Aorta (tissue), 5 donors: ENCODE measurements around the gene SCP2. TPM values are rescaled to one million over a fixed set of nuclear protein-coding genes. Genes with fewer than 3 reads are reported as not detected.

Experiments
- ATAC-seq: fragments of 200-7000 bp; cut with Tn5 transposase; one replicate; pipeline ENCODE4 v1.9.1; 2022; ENCODE audit warnings: moderate library complexity; ENCODE audit not compliant: low FRiP score
- DNase-seq, 2 donors: peaks; one replicate each; pipeline ENCODE4 v3.0.0-alpha.2; 2020
- H3K27ac ChIP-seq, 2 donors: one replicate each; pipeline ENCODE4 v1.5.1; 2013; ENCODE audit warnings: low read length in 2 of 2, mild to moderate bottlenecking in 2 of 2, moderate library complexity in 2 of 2, control low read depth in 1 of 2, inconsistent platforms in 1 of 2, low read depth in 1 of 2
- H3K27me3 ChIP-seq, 2 donors: one replicate each; pipeline ENCODE4 v1.6.1; 2013; ENCODE audit warnings: control low read depth in 1 of 2, low read length in 1 of 2, mild to moderate bottlenecking in 1 of 2, moderate library complexity in 1 of 2; ENCODE audit not compliant: insufficient read depth in 2 of 2, control insufficient read depth in 1 of 2
- H3K36me3 ChIP-seq, 2 donors: one replicate each; pipeline ENCODE4 v1.6.1; 2013; ENCODE audit warnings: control low read depth in 1 of 2, low read length in 1 of 2, mild to moderate bottlenecking in 1 of 2; ENCODE audit not compliant: insufficient read depth in 2 of 2, control insufficient read depth in 1 of 2
- H3K4me1 ChIP-seq, 2 donors: one replicate each; pipeline ENCODE4 v1.6.1; 2013; ENCODE audit warnings: low read length in 2 of 2, control low read depth in 1 of 2, mild to moderate bottlenecking in 1 of 2, moderate library complexity in 1 of 2; ENCODE audit not compliant: insufficient read depth in 2 of 2, control insufficient read depth in 1 of 2
- H3K4me3 ChIP-seq, 2 donors: one replicate each; pipeline ENCODE4 v1.5.1; 2013; ENCODE audit warnings: low read length in 2 of 2, control low read depth in 1 of 2, mild to moderate bottlenecking in 1 of 2
- H3K9me3 ChIP-seq: one replicate; pipeline ENCODE4 v1.6.1; 2013; ENCODE audit warnings: mild to moderate bottlenecking, low read length; ENCODE audit not compliant: control insufficient read depth
- WGBS, 2 donors: extraction: QIAGEN DNeasy Blood & Tissue Kit; methylation state at CpG; one replicate each; pipeline ENCODE4 v1.1.7; 2013; 5-methylcytosine and 5-hydroxymethylcytosine counted together
- intact Hi-C, 2 donors: fragments of 100-400 bp; cut with DNase I; formaldehyde crosslinking; loops; one replicate each; pipeline versions ENCODE4 v1.14.2 to v1.15.0; 2022
- polyA plus RNA-seq, 2 donors: library from polyadenylated mRNA; stranded (reverse); fragments of 200-250 nt; gene quantifications; one replicate each; pipeline ENCODE4 v1.2.3, GENCODE V29; 2013
- total RNA-seq, 2 donors: library from RNA; stranded (reverse); fragmentation: NEBNext Ultra II Directional; extraction: Animal tissue kit (Norgen Biotek cat#: 25700); gene quantifications; one replicate each; pipeline ENCODE4 v1.2.1, GENCODE V29; 2021
- donor health status: healthy with polysubstance abuse.
- donor health status: Bipolar disorder and iron deficiency.
- donor health status: DM: no; HTN: no; CAD: no.
- donor health status: DM: no; HTN: no; CAD: no.
- donor health status: DM: yes; HTN: yes; CAD: no.

Gene SCP2
- total and polyA plus RNA-seq, 4 donors: 80.3 to 309 (median 120) TPM

- no peaks in the 10 kb centered on the region for H3K36me3 ChIP-seq
- intact Hi-C loops: no loop called here
- 93 to 95% methylated on average over 13 of the region's 13 CpGs for WGBS, 2 donors
- no peaks in the 10 kb centered on the region for H3K4me1 ChIP-seq
- H3K4me3 ChIP-seq: no peak overlapping the region
- no peak overlapping the region for H3K27ac ChIP-seq
- H3K27me3 ChIP-seq: no peaks in the 10 kb centered on the region
- no peak for DNase-seq
- ATAC-seq: no peak
- H3K9me3 ChIP-seq: no peaks in the 10 kb centered on the region
Observed at GRCh38 chr1:52904208-52904926, 22.7 kb upstream of the SCP2 start.

DNA sequence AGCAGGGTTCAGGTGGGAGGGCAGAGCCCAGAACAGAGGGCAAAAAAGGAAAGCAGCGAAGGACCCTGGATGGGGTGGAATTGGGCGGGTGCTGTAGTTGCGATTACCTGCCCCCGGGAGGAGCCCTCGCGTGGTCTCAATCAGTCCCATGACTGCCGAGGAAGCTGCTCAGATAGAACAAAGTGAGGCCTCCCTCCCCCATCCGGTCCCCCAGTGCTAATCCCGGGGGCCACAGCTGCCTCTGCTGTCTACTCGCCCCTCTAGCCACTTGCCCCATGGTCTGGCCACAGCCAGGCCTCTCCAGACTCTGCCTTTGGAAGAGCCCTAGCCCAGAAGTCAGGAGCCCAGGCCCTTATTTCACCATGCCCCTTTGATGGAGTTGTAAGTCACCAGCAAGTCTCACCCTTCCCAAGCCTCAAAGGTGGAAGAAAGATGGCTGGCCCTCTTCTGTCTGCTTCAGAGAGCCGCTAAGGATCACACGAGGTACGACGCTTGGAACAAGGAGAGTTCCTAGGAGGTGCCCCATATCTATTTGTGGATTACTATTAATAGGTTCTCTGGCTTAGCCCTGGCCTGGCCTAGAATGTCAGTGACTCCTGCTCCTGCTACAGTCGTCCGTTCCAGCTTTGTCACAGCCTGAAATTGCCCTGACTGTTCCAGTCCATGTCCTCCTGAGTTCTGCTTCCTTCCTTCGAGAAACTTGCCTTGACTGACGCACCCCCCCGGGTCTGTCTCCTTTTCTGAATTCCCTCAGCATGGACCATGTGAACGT lies 22.0 kb upstream of the SCP2 start:
- intact Hi-C loops: no loop called here
- WGBS, 2 donors: 47 to 48% methylated on average over 20 of the region's 20 CpGs
- H3K9me3 ChIP-seq: no peaks in the 10 kb centered on the region

GRCh38 chr1:52906135-52906603 lies 20.9 kb upstream of the SCP2 start:
- Histone ChIP-seq H3K4me1 (no peaks in the 10 kb centered on the region), H3K27ac (no peak overlapping the region), H3K4me3 (no peak overlapping the region), H3K27me3 (no peaks in the 10 kb centered on the region), H3K9me3 (no peaks in the 10 kb centered on the region), H3K36me3 (no peaks in the 10 kb centered on the region)
- 92 to 94% methylated on average over 6 of the region's 6 CpGs for WGBS, 2 donors
- DNase-seq (no peak), ATAC-seq (no peak)
- intact Hi-C loops: no loop called here

More for the DNA sequence above, 22.0 kb upstream of the SCP2 start:
- no peak for DNase-seq
- H3K4me3 ChIP-seq: no peak overlapping the region
- H3K4me1 ChIP-seq: no peaks in the 10 kb centered on the region
- H3K27ac ChIP-seq: peak overlapping the region in 1 of 2 donors; percentile 17
- H3K36me3 ChIP-seq: no peaks in the 10 kb centered on the region
- peak; percentile 47 for ATAC-seq
- no peaks in the 10 kb centered on the region for H3K27me3 ChIP-seq

DNA sequence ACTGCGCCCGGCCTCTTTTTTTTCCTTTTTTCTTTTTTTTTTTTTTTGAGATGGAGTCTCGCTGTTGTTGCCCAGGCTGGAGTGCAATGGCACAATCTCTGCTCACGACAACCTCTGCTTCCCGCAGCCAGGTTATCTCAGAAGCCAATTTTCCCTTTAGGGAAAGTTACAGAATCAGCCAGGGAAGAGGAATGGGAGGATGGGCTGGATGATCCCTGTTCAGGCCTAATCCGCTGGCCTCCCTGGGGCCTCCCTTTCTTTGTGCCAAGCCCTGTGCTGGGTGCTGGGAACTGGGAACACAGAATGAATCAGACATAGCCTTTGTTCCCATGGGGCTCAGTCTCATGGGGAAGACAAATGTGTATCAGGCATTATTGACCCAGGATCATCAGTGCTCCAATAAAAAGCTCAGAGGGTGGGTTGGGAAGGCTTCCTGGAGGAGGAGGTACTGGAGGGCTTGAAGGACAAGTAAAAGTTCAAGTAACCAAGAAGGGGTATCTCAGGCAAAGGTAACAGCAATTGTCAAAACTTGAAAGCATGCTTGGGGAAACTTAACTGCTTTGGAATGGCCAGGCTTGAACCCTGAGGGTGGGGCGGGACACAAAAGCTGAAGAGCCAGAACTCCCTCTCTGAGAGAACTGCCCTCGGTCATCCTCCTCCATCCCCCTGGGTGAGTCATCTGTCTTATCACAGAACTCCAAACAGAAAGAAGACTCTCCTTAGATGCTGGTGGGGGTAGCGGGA lies 19.8 kb upstream of the SCP2 start:
- no peaks in the 10 kb centered on the region for H3K36me3 ChIP-seq
- ATAC-seq (no peak), DNase-seq (no peak)
- intact Hi-C loops: no loop called here
- no peaks in the 10 kb centered on the region for H3K4me1 ChIP-seq
- no peaks in the 10 kb centered on the region for H3K9me3 ChIP-seq
- WGBS, 2 donors: 95 to 97% methylated on average over 7 to 9 of the region's 9 CpGs
- H3K4me3 ChIP-seq: no peak overlapping the region
- H3K27ac ChIP-seq: no peak overlapping the region
- H3K27me3 ChIP-seq: no peaks in the 10 kb centered on the region

DNA sequence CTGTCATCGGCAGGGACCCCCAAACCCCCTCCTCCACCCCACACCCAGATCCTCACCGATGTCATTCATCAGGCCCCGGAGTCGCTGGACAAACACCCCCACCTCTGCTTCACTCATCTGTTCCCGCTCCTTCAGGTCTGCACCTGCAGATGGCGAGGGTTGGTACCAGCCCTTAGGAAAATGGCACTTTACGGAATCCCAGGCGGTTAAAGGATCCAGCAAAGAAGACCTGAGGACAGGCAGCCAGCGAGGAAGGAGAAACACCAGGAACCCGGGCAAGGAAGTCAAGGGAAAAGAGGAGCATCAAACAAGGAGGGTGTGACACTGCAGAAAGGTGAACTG lies 19.3 kb upstream of the SCP2 start:
- no peaks in the 10 kb centered on the region for H3K36me3 ChIP-seq
- H3K4me1 ChIP-seq: no peaks in the 10 kb centered on the region
- no peak overlapping the region for H3K4me3 ChIP-seq
- DNase-seq (no peak), ATAC-seq (no peak)
- intact Hi-C loops: no loop called here
- no peaks in the 10 kb centered on the region for H3K9me3 ChIP-seq
- WGBS, 2 donors: 95 to 96% methylated on average over 10 of the region's 10 CpGs
- no peaks in the 10 kb centered on the region for H3K27me3 ChIP-seq
- H3K27ac ChIP-seq: no peak overlapping the region

DNA sequence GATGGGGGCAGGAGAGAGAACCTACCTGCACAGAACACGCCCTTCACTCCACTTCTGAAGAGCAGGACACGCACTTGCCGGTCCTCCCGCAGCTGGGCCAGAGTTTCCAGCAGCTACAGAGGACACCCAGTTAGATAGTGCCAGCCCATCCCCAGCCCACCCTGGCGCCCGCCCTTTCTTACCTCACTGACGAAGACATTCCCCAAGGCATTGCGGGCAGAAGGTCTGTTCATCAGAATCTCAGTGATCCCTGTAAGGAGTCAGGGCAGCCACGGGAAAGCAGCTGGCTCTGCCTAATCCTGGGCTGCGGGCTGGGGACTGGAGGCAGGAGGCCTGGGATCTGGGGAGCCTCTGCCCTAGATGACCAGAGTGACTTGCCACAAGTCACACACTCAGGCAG lies 15.5 kb upstream of the SCP2 start:
- Histone ChIP-seq H3K27me3 (no peaks in the 10 kb centered on the region), H3K4me3 (no peak overlapping the region), H3K36me3 (no peaks in the 10 kb centered on the region), H3K9me3 (no peaks in the 10 kb centered on the region), H3K4me1 (no peaks in the 10 kb centered on the region), H3K27ac (no peak overlapping the region)
- WGBS, 2 donors: 93 to 95% methylated on average over 10 of the region's 10 CpGs
- intact Hi-C loops: no loop called here
- no peak for ATAC-seq
- DNase-seq: no peak

DNA sequence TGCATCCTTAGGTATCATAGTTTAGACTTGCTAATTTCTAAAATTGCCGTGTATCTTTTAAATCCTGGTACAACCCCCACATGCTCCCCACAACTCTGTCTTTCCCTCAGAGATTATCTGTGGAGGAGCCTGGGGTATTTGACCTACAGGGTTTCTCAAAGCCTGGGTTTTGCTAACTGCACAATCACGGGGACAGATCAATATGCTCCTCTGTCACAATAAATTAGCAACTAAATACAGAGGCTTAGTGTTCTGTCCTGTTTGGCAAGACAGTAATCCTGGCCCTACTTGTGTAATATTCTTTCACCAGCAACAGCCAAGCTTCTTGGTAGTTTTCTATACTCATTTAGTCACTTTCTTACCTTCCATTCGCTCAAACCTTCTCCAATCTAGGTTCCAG lies 14.1 kb upstream of the SCP2 start:
- DNase-seq: no peak
- whole genome bisulfite sequencing, 2 donors: 86% methylated on average over 3 of the region's 3 CpGs
- intact Hi-C loops: no loop called here
- Histone ChIP-seq H3K27me3 (no peaks in the 10 kb centered on the region), H3K4me3 (no peak overlapping the region), H3K4me1 (no peaks in the 10 kb centered on the region), H3K9me3 (no peaks in the 10 kb centered on the region), H3K27ac (no peak overlapping the region), H3K36me3 (no peaks in the 10 kb centered on the region)
- ATAC-seq: no peak

DNA sequence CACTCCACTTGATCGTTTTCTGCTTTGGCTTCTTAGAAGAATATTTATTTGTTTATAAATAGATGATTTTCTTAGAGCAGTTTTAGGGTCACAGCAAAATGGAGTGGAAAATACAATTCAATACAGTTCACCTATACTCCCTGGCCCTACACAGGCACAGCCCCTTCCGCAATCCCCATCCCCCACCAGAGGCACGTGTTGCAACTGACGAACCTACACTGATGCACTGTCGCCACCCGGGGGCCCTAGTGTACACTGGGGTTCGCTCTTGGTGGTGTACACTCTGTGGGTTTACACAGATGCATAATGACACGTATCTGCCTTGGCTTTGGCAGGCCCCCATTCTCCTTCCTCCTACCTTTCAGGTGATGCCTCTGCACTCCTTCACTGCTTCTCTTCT lies 13.5 kb upstream of the SCP2 start:
- intact Hi-C loops: no loop called here
- Histone ChIP-seq H3K4me3 (no peak overlapping the region), H3K4me1 (no peaks in the 10 kb centered on the region), H3K27me3 (no peaks in the 10 kb centered on the region), H3K27ac (no peak overlapping the region), H3K36me3 (no peaks in the 10 kb centered on the region), H3K9me3 (no peaks in the 10 kb centered on the region)
- DNase-seq (no peak), ATAC-seq (no peak)
- WGBS, 2 donors: 75 to 76% methylated on average over 8 of the region's 8 CpGs
